Left ventricle myocardium inferior (tissue), 1 donor: ENCODE data around the gene KCNRG. TPM values are rescaled to one million over a fixed set of nuclear protein-coding genes. Genes with fewer than 3 reads are reported as not detected.

Source experiments
- DNase-seq: peaks from one replicate; pipeline ENCODE4 v3.0.0-alpha.2; 2020
- H3K27ac ChIP-seq: fragments of 200-600 bp; replicated peaks from 2 replicates; pipeline ENCODE4 v1.8.0; 2021
- H3K27me3 ChIP-seq: fragments of 200-600 bp; 2 replicates; pipeline ENCODE4 v1.8.0; 2021; ENCODE audit warnings: low read depth
- H3K36me3 ChIP-seq: fragments of 200-600 bp; 2 replicates; pipeline ENCODE4 v1.8.0; 2021
- H3K4me1 ChIP-seq: fragments of 200-600 bp; 2 replicates; pipeline ENCODE4 v1.8.0; 2021
- H3K4me3 ChIP-seq: fragments of 200-600 bp; 2 replicates; pipeline ENCODE4 v1.8.0; 2021; ENCODE audit warnings: mild to moderate bottlenecking, moderate library complexity
- H3K9me3 ChIP-seq: fragments of 200-600 bp; replicated peaks from 2 replicates; pipeline ENCODE4 v1.8.0; 2021
- CTCF ChIP-seq: fragments of 200-600 bp; IDR thresholded peaks from 2 replicates; pipeline ENCODE4 v1.8.0; 2021; ENCODE audit warnings: antibody characterized with exemption, mild to moderate bottlenecking, borderline replicate concordance
- intact Hi-C: fragments of 100-400 bp; cut with micrococcal nuclease; formaldehyde crosslinking; loops from one replicate; pipeline ENCODE4 v1.11.0; 2022
- total RNA-seq: library from RNA; stranded (reverse); fragmentation: NEBNext Ultra II Directional; extraction: Animal tissue kit (Norgen Biotek cat#: 25700); gene quantifications from one replicate; pipeline ENCODE4 v1.2.1, GENCODE V29; 2021
- donor health status: DM: no; HTN: yes; CAD: no; lungs with severe emphysema.

KCNRG gene
- total RNA-seq, 1 donor from 2014 or later = not detected

DNA sequence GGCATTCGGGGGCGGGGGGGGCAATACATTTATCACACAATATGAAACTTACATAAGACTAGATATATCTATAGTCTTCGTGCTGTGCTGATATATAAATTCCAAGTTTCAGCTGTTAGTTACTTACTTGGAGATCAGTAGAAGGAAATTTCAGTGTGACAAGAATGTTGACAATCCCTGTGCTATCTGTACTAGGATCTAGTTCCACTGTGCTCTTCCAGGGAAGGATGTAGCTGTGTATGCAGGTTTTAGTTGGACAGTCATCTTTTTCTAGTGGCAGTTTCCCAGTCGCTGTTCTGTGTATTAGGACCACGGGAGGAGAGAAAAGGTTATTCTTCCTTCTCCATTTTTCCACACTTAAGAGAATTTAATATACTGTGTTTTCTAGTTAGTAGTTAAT, 21.6 kb upstream of the KCNRG start:
- Histone ChIP-seq H3K27me3 (no peaks in the 10 kb centered on the region), H3K9me3 (no peaks in the 10 kb centered on the region), H3K36me3 (peaks cover 10% of the 10 kb centered on the region), H3K4me1 (peaks cover 30% of the 10 kb centered on the region), H3K4me3 (no peak overlapping the region), H3K27ac (no peak overlapping the region)
- intact Hi-C loops = no loop called here
- no peak for TF ChIP-seq CTCF
- no peak for DNase-seq

GRCh38 chr13:49995625-49996101, 19.6 kb upstream of the KCNRG start:
- no peak for DNase-seq
- H3K27me3 ChIP-seq = no peaks in the 10 kb centered on the region
- intact Hi-C loops = no loop called here

DNA sequence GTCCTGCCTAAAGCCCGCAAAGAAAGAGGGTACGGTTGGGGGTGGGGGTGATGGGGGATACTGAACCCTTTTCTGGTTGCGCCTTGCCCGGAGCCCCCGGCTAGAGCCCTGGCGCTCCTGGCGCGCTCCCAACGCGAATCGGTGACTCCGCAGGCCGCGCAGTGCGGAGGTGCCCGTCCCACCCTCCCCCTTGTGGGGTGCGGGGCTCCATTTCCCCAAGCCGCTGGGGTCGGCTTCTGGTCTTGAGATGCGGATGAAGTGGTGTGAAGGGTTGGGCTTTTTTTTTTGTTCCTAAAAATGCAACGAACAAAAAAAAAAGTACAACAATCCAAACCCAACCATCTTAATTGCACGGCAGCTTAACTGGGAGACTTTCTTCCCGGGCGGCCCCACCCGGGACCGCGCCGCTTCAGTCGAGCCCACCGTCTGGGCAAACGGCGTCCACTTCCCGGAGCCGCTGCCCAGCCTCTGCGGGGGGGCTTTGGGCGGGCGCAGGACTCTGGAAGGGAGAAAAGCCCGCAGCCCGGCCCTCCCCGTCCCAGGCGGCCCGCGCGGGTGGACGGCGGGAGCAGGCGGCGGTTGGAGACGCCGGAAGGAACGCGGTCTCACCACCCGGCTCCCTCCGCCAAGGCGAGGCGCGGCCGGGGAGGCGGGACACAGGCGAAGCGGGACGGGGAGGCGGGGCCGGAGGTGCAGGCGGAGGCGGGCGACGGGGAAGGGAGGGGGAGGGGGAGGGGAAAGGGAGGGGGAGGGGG, 18.9 kb upstream of the KCNRG start:
- intact Hi-C loops = no loop called here

More at GRCh38 chr13:49995625-49996101, 19.6 kb upstream of the KCNRG start:
- H3K27ac ChIP-seq = peak overlapping the region; percentile 99
- peaks cover 50% of the 10 kb centered on the region for H3K4me1 ChIP-seq
- H3K36me3 ChIP-seq = peaks cover 29% of the 10 kb centered on the region
- TF ChIP-seq CTCF = no peak
- peak overlapping the region; percentile 91 for H3K4me3 ChIP-seq
- no peaks in the 10 kb centered on the region for H3K9me3 ChIP-seq

GRCh38 chr13:49996951-49997895, 18.0 kb upstream of the KCNRG start, which contains the start of gene TRIM13:
Gene TRIM13, plus strand, starts transcription at chr13:49997042. Its CDS starts 14,899 bp downstream, at chr13:50011941.
- Histone ChIP-seq H3K27ac (peak within 1 kb of the TSS; percentile 100), H3K9me3 (no peaks in the 10 kb centered on the region), H3K36me3 (peaks cover 40% of the 10 kb centered on the region), H3K4me3 (peak within 1 kb of the TSS; percentile 91), H3K4me1 (peaks cover 65% of the 10 kb centered on the region), H3K27me3 (no peaks in the 10 kb centered on the region)
- TF ChIP-seq CTCF = peak; percentile 75
- intact Hi-C loops = no loop called here
- peak; percentile 92 for DNase-seq

More for the DNA sequence above, 18.9 kb upstream of the KCNRG start:
- H3K27ac ChIP-seq = peak overlapping the region; percentile 99
- H3K27me3 ChIP-seq = no peaks in the 10 kb centered on the region
- peak overlapping the region; percentile 91 for H3K4me3 ChIP-seq
- peak; percentile 95 for DNase-seq
- no peak for TF ChIP-seq CTCF
- peaks cover 34% of the 10 kb centered on the region for H3K36me3 ChIP-seq
- no peaks in the 10 kb centered on the region for H3K9me3 ChIP-seq
- H3K4me1 ChIP-seq = peaks cover 56% of the 10 kb centered on the region

DNA sequence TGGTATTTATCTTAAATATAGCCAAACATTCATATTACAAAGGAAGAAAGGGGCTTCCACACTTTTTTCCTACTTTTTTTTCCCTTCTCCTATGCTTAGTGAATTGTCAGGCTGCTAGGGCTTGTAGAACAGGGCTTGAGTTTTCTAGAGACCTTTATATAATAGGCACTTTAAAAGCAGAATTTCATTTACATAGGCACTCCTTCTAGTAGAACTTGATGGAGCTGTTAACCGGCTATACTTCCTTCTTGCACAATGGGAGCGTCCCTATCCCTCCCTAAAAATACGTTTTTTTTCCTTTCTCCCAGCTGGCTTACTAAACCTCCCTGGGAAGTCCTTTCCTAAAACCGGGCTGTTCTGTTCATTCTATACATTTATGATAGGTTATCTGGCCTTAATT, 17.3 kb upstream of the KCNRG start:
- Histone ChIP-seq H3K27me3 (no peaks in the 10 kb centered on the region), H3K27ac (peak overlapping the region; percentile 100), H3K4me3 (peak overlapping the region; percentile 91), H3K9me3 (no peaks in the 10 kb centered on the region), H3K36me3 (peaks cover 45% of the 10 kb centered on the region), H3K4me1 (peaks cover 72% of the 10 kb centered on the region)
- no peak for TF ChIP-seq CTCF
- DNase-seq = no peak
- intact Hi-C loops = no loop called here
